Activated CD8-positive, alpha-beta memory T cell treated with anti-CD3 and anti-CD28 coated beads for 1 hour (primary cell): ENCODE measurements around the gene CWH43.
"Not testable (repeated sequence)": the region's sequence is repeated elsewhere in the genome, so short reads cannot be mapped to it uniquely, and the experiment has no call there.

Source experiments
- DNase-seq, 2 donors: peaks; one replicate each; pipeline ENCODE4 v3.0.0-alpha.2; 2020; ENCODE audit warnings: low read depth in 1 of 2; ENCODE audit errors: extremely low read depth in 1 of 2

Gene CWH43

DNA sequence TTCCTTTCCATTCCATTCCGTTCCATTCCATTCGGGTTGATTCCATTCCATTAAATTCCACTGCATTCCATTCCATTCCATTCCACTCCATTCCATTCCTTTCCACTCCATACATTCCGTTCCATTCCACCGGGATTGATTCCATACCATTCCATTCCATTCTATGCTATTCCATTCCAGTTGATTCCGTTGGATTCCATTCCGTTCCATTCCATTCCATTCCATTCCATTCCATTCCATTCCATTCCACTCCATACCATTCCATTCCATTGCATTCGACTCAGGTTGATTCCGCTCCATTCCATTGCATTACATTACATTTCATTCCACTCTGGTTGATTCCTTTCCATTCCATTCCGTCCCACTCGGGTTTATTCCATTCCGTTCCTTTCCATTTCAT lies 110.1 kb downstream of the CWH43 start:
- not testable (repeated sequence) for DNase-seq

DNA sequence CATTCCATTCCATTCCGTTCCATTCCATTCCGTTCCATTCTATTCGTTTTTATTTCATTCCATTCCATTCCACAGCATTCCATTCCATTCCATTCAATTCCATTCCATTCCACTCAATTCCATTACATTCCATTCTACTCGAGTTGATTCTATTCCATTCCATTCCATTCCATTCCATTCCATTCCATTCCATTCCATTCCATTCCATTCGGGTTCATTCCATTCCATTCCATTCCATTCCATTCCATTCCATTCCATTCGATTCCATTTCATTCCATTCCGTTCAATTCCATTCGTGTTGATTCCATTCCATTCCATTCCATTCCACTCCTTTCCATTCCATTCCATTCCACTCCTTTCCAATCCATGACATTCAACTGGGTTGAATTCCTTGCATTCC lies 110.6 kb downstream of the CWH43 start:
- DNase-seq, result not testable (repeated sequence)

- DNase-seq, result not testable (repeated sequence)
Measured at GRCh38 chr4:49097071-49097470, 111.0 kb downstream of the CWH43 start.

DNA sequence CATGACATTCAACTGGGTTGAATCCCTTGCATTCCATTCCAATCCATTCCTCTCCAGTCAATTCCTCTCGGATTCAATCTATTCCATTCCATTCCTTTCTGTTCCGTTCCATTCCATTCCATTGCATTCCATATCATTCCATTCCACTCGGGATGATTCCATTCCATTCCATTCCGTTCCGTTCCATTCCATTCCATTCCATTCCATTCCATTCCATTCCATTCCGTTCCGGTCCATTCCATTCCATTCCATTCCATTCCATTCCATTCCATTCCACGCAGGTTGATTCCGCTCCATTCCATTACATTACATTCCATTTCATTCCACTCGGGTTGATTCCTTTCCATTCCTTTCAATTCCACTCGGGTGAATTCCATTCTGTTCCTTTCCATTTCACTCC lies 111.4 kb downstream of the CWH43 start:
- not testable (repeated sequence) for DNase-seq

- not testable (repeated sequence) for DNase-seq
Measured at GRCh38 chr4:49098034-49098759, 112.1 kb downstream of the CWH43 start.

DNA sequence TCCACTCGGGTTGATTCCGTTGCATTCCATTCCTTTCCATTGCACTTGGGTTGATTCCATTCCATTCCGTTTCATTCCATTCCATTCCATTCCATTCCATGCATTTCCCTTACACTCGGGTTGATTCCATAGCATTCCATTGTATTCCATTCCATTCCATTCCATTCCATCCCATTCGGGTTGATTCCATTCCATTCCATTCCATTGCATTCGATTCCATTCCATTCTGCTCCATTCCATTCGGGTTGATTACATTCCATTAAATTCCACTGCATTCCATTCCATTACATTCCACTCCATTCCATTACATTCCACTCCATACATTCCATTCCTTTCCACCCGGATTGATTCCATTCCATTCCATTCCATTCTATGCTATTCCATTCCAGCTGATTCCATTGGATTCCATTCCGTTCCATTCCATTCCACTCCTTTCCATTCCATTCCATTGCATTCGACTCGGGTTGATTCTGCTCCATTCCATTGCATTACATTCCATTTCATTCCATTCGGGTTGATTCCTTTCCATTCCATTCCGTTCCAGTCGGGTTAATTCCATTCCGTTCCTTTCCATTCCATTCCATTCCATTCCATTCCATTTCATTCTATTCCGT lies 113.9 kb downstream of the CWH43 start:
- DNase-seq, result not testable (repeated sequence)

GRCh38 chr4:49102344-49102898 lies 116.3 kb downstream of the CWH43 start:
- DNase-seq, result not testable (repeated sequence)

DNA sequence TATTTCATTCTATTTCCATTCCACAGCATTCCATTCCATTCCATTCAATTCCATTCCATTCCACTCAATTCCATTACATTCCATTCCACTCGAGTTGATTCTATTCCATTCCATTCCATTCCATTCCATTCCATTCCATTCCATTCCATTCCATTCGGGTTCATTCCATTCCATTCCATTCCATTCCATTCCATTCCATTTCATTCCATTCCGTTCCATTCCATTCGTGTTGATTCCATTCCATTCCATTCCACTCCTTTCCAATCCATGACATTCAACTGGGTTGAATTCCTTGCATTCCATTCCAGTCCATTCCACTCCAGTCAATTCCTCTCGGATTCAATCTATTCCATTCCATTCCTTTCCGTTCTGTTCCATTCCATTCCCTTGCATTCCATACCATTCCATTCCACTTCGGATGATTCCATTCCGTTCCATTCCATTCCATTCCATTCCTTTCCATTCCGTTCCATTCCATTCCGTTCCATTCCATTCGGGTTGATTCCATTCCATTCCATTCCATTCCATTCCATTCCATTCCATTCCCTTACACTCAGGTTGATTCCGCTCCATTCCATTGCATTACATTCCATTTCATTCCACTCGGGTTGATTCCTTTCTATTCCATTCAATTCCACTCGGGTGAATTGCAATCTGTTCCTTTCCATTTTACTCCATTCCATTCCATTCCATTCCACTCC lies 117.5 kb downstream of the CWH43 start:
- not testable (repeated sequence) for DNase-seq

DNA sequence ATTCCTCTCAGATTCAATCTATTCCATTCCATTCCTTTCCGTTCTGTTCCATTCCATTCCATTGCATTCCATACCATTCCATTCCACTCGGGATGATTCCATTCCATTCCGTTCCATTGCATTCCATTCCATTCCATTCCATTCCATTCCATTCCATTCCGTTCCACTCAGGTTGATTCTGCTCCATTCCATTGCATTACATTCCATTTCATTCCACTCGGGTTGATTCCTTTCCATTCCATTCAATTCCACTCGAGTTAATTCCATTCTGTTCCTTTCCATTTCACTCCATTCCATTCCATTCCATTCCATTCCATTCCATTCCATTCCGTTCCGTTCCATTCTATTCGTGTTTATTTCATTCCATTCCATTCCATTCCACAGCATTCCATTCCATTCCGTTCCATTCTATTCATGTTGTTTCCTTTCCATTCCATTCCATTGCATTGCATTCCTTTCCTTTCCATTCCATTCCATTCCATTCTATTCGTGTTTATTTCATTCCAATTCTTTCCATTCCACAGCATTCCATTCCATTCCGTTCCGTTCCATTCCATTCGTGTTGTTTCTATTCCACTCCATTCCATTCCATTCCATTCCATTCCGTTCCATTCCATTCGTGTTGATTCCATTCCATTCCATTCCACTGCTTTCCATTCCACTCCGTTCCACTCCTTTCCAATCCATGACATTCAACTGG lies 118.3 kb downstream of the CWH43 start:
- not testable (repeated sequence) for DNase-seq

DNA sequence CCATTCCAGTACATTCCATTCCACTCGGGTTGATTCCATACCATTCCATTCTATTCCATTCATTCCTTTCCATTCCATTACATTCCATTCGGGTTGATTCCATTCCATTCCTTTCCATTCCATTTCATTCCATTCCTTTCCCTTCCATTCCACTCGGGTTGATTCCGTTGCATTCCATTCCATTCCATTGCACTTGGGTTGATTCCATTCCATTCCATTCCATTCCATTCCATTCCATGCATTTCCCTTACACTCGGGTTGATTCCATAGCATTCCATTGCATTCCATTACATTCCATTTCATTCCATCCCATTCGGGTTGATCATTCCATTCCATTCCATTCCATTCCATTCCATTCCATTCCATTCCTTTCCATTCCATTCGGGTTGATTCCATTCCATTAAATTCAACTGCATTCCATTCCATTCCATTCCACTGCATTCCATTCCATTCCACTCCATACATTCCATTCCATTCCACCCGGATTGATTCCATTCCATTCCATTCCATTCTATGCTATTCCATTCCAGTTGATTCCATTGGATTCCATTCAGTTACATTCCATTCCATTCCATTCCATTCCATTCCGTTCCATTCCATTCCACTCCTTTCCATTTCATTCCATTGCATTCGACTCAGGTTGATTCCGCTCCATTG lies 119.3 kb downstream of the CWH43 start:
- not testable (repeated sequence) for DNase-seq

DNA sequence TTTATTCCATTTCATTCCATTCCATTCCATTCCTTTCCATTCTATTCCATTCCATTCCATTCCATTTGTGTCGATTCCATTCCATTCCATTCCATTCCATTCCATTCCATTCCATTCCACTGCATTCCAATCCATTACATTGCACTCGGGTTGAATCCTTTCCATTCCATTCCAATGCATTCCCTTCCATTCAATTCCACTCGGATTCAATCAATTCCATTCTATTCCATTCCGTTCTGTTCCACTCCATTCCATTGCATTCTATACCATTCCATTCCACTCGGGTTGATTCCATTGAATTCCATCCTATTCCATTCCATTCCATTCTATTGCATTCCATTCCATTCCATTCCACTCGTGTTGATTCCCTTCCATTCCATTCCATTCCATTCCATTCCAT lies 121.2 kb downstream of the CWH43 start:
- DNase-seq, result not testable (repeated sequence)

- DNase-seq, result not testable (repeated sequence)
Measured at GRCh38 chr4:49108183-49108978, 122.3 kb downstream of the CWH43 start.

DNA sequence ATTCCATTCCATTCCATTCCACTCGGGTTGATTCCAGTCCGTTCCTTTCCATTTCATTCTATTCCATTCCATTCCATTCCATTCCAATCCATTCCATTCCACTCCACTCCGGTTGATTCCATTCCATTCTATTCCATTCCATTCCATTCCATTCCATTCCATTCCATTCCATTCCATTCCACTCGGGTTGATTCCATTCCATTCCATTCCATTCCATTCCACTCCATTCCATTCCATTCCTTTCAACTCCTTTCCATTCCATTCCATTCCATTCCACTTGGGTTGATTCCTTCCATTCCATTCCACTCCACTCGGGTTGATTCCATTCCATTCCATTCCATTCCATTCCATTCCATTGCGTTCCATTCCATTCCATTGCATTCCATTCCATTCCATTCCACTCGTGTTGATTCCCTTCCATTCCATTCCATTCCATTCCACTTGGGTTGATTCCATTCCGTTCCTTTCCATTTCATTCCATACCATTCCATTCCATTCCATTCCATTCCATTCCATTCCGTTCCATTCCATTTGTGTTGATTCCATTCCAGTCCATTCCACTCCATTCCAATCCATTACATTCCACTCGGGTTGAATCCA lies 123.6 kb downstream of the CWH43 start:
- not testable (repeated sequence) for DNase-seq

GRCh38 chr4:49110579-49110978 lies 124.5 kb downstream of the CWH43 start:
- not testable (repeated sequence) for DNase-seq
